ENCODE measurements around the gene PDGFD.
"Not testable (repeated sequence)": the region's sequence is repeated elsewhere in the genome, so short reads cannot be mapped to it uniquely, and the experiment has no call there.

PDGFD gene

GRCh38 chr11:104055596-104055995 lies 108.4 kb downstream of the PDGFD start:
- no peak for DNase-seq (ENCODE audit: low spot score)

- DNase-seq (ENCODE audit: low spot score): no peak
Measured at GRCh38 chr11:104054911-104055529, 108.9 kb downstream of the PDGFD start.

- DNase-seq (ENCODE audit: low spot score): no peak
Measured at GRCh38 chr11:104053743-104054478, 110.0 kb downstream of the PDGFD start.

GRCh38 chr11:104051778-104052177 lies 112.2 kb downstream of the PDGFD start:
- no peak for DNase-seq (ENCODE audit: low spot score)

- DNase-seq (ENCODE audit: low spot score): no peak
Measured at GRCh38 chr11:104049116-104049515, 114.8 kb downstream of the PDGFD start.

GRCh38 chr11:104046858-104047257 lies 117.1 kb downstream of the PDGFD start:
- DNase-seq (ENCODE audit: low spot score): not testable (repeated sequence)

GRCh38 chr11:104046331-104046730 lies 117.6 kb downstream of the PDGFD start:
- no peak for DNase-seq (ENCODE audit: low spot score)

GRCh38 chr11:104043678-104044239 lies 120.2 kb downstream of the PDGFD start:
- DNase-seq (ENCODE audit: low spot score): no peak

GRCh38 chr11:104043142-104043541 lies 120.8 kb downstream of the PDGFD start:
- peak; percentile 3 for DNase-seq (ENCODE audit: low spot score)

GRCh38 chr11:104041792-104042191 lies 122.2 kb downstream of the PDGFD start:
- no peak for DNase-seq (ENCODE audit: low spot score)

GRCh38 chr11:104036995-104037394 lies 127.0 kb downstream of the PDGFD start:
- DNase-seq (ENCODE audit: low spot score): no peak

- DNase-seq (ENCODE audit: low spot score): no peak
Measured at GRCh38 chr11:104036588-104036987, 127.4 kb downstream of the PDGFD start, which contains the start of gene DDI1. Gene DDI1, plus strand, starts transcription at chr11:104036640. Its CDS starts 183 bp downstream, at chr11:104036823.

- no peak for DNase-seq (ENCODE audit: low spot score)
Measured at GRCh38 chr11:104033561-104033960, 130.4 kb downstream of the PDGFD start.

- no peak for DNase-seq (ENCODE audit: low spot score)
Measured at GRCh38 chr11:104033134-104033533, 130.8 kb downstream of the PDGFD start.

GRCh38 chr11:104028476-104029263 lies 135.3 kb downstream of the PDGFD start:
- DNase-seq (ENCODE audit: low spot score): no peak

- no peak for DNase-seq (ENCODE audit: low spot score)
Measured at GRCh38 chr11:104024572-104024971, 139.4 kb downstream of the PDGFD start.

- no peak for DNase-seq (ENCODE audit: low spot score)
Measured at GRCh38 chr11:104015649-104016415, 148.1 kb downstream of the PDGFD start.

- DNase-seq (ENCODE audit: low spot score): no peak
Measured at GRCh38 chr11:104011044-104011443, 152.9 kb downstream of the PDGFD start.

GRCh38 chr11:104009744-104010143 lies 154.2 kb downstream of the PDGFD start:
- no peak for DNase-seq (ENCODE audit: low spot score)

GRCh38 chr11:104005234-104005855 lies 158.6 kb downstream of the PDGFD start:
- no peak for DNase-seq (ENCODE audit: low spot score)

- DNase-seq (ENCODE audit: low spot score): no peak
Measured at GRCh38 chr11:104003491-104003890, 160.5 kb downstream of the PDGFD start.
